Endothelial cell of umbilical vein (primary cell): Measurements from ENCODE around the gene GALNT14. TPM values are rescaled to one million over a fixed set of nuclear protein-coding genes. Genes with fewer than 3 reads are reported as not detected.

Experiments
- BruUV-seq: library from RNA; stranded (reverse); fragments of 400-500 nt; replicated peaks from 2 replicates; lab custom pipeline; 2021; lab: Mats Ljungman, UMichigan
- CTCF ChIA-PET: fragments of 300-600, 350-600 bp; sonication (Branson Sonifier 250); formaldehyde crosslinking; loops from one replicate; lab custom pipeline; 2021; ENCODE audit warnings: antibody characterized with exemption, inconsistent platforms; lab: Charles Lee
- POLR2A ChIA-PET: fragments of 300-600, 350-600 bp; sonication (Branson Sonifier 250); formaldehyde crosslinking; loops from one replicate; lab custom pipeline; 2021; ENCODE audit warnings: antibody characterized with exemption, inconsistent platforms; lab: Charles Lee
- DNase-seq: peaks from one replicate; pipeline ENCODE4 v3.0.0-alpha.2; 2011; ENCODE audit warnings: low read depth, low spot score
- FAIRE-seq: peaks from 2 replicates; lab custom pipeline; 2011; peaks lifted over from hg19 to GRCh38; lab: Jason Lieb, UNC
- H2AFZ ChIP-seq: 2 replicates; pipeline ENCODE4 v1.6.0; 2012; ENCODE audit warnings: low read depth, low read length, control low read depth, inconsistent platforms
- H3K27ac ChIP-seq: 2 replicates; pipeline ENCODE4 v1.5.1; 2011; ENCODE audit warnings: low read depth, mild to moderate bottlenecking, control low read depth, low read length, moderate library complexity; ENCODE audit not compliant: insufficient read depth
- H3K27me3 ChIP-seq, 2 experiments: 2 replicates each; pipeline versions ENCODE4 v1.6.0 to v1.6.1; 2011; ENCODE audit warnings: low read length in 2 of 2, mixed read lengths in 1 of 2; ENCODE audit not compliant: control insufficient read depth in 2 of 2, insufficient read depth in 2 of 2
- H3K36me3 ChIP-seq, 2 experiments: 2 replicates in 1 of 2; 3 replicates in 1 of 2; pipeline ENCODE4 v1.5.1; 2011; ENCODE audit warnings: low read length in 2 of 2, mild to moderate bottlenecking in 1 of 2, moderate library complexity in 1 of 2; ENCODE audit not compliant: control insufficient read depth in 2 of 2, insufficient read depth in 2 of 2; ENCODE audit errors: extremely low read depth in 1 of 2
- H3K4me1 ChIP-seq: 3 replicates; pipeline ENCODE4 v1.5.1; 2011; ENCODE audit warnings: mild to moderate bottlenecking, low read length; ENCODE audit not compliant: control insufficient read depth, insufficient read depth; ENCODE audit errors: extremely low read depth
- H3K4me2 ChIP-seq: 2 replicates; pipeline ENCODE4 v1.6.1; 2011; ENCODE audit warnings: low read length, control low read depth, mixed read lengths; ENCODE audit not compliant: insufficient read depth
- H3K4me3 ChIP-seq, 3 experiments: fragments of 200-600 bp in 1 of 3; sonication (generic), shearing (Covaris generic) in 1 of 3; replicated peaks in 1 of 3; 2 replicates each; pipeline ENCODE4 v1.5.1; 2011 to 2016; ENCODE audit warnings: control low read depth in 3 of 3, low read length in 3 of 3, mild to moderate bottlenecking in 2 of 3, inconsistent platforms in 1 of 3, low read depth in 1 of 3, moderate library complexity in 1 of 3; ENCODE audit not compliant: insufficient read depth in 1 of 3
- H3K79me2 ChIP-seq: 2 replicates; pipeline ENCODE4 v1.6.0; 2012; ENCODE audit warnings: low read length, inconsistent platforms; ENCODE audit not compliant: control insufficient read depth, insufficient read depth
- H3K9ac ChIP-seq: replicated peaks from 2 replicates; pipeline ENCODE3; 2011; ENCODE audit warnings: low read length, control low read depth; ENCODE audit not compliant: insufficient read depth; ENCODE audit errors: extremely low read depth
- H3K9me1 ChIP-seq: replicated peaks from 3 replicates; pipeline ENCODE4 v1.6.0; 2011; ENCODE audit warnings: mild to moderate bottlenecking, low read length; ENCODE audit not compliant: control insufficient read depth, insufficient read depth; ENCODE audit errors: extremely low read depth
- H3K9me3 ChIP-seq: replicated peaks from 2 replicates; pipeline ENCODE4 v1.5.1; 2012; ENCODE audit warnings: low read length, inconsistent platforms; ENCODE audit not compliant: control insufficient read depth, insufficient read depth
- H4K20me1 ChIP-seq: replicated peaks from 2 replicates; pipeline ENCODE3; 2011; ENCODE audit warnings: mild to moderate bottlenecking, low read length; ENCODE audit not compliant: control insufficient read depth, insufficient read depth; ENCODE audit errors: extremely low read depth
- CTCF ChIP-seq, 2 donors: IDR thresholded peaks; 1 replicate in 1 of 2; 2 replicates in 1 of 2; pipeline ENCODE4 v1.5.1; 2011; ENCODE audit warnings: low read length in 2 of 2, mild to moderate bottlenecking in 2 of 2, moderate library complexity in 2 of 2, control low read depth in 1 of 2, inconsistent platforms in 1 of 2, low read depth in 1 of 2; ENCODE audit not compliant: insufficient read depth in 1 of 2; ENCODE audit errors: extremely low read depth in 1 of 2
- EZH2 ChIP-seq: IDR thresholded peaks from 2 replicates; pipeline ENCODE4 v1.6.1; 2012; ENCODE audit warnings: borderline replicate concordance, low read depth, mild to moderate bottlenecking, moderate library complexity, low read length, inconsistent platforms; ENCODE audit not compliant: severe bottlenecking
- FOS ChIP-seq: IDR thresholded peaks from 2 replicates; pipeline ENCODE4 v1.6.1; 2011; ENCODE audit warnings: mild to moderate bottlenecking, low read length, moderate library complexity, borderline replicate concordance; ENCODE audit not compliant: insufficient read depth
- GATA2 ChIP-seq: IDR thresholded peaks from 2 replicates; pipeline ENCODE4 v1.7.0; 2011; ENCODE audit warnings: low read depth, mild to moderate bottlenecking, moderate library complexity, mixed read lengths, low read length; ENCODE audit not compliant: insufficient read length, insufficient read depth
- JUN ChIP-seq: IDR thresholded peaks from 2 replicates; pipeline ENCODE4 v1.6.1; 2011; ENCODE audit warnings: borderline replicate concordance, low read depth; ENCODE audit not compliant: insufficient read length, insufficient read depth
- MAX ChIP-seq: IDR thresholded peaks from 2 replicates; pipeline ENCODE4 v1.6.1; 2011; ENCODE audit not compliant: insufficient read depth, insufficient read length
- MYC ChIP-seq: IDR thresholded peaks from one replicate; pipeline ENCODE4 v1.6.1; 2011; ENCODE audit warnings: mild to moderate bottlenecking, low read depth, low read length
- POLR2A ChIP-seq: IDR thresholded peaks from 2 replicates; pipeline ENCODE4 v1.6.1; 2012; ENCODE audit warnings: low read depth, mild to moderate bottlenecking, control low read depth, low read length
- POLR2AphosphoS5 ChIP-seq: IDR thresholded peaks from 2 replicates; pipeline ENCODE4 v1.6.1; 2012; ENCODE audit warnings: low read depth, mild to moderate bottlenecking, control low read depth, low read length, moderate library complexity; ENCODE audit not compliant: insufficient read depth
- dilution Hi-C: fragments of 300-500 bp; cut with MboI; formaldehyde crosslinking; loops from one replicate; pipeline ENCODE4 v1.15.0; 2019; ENCODE audit warnings: low sequenced_read_pairs; ENCODE audit not compliant: extremely low pct_ligation_motif_present
- intact Hi-C: fragments of 100-400 bp; cut with micrococcal nuclease; formaldehyde crosslinking; loops from one replicate; pipeline ENCODE4 v1.10.0; 2022
- polyA plus RNA-seq, 4 experiments: library from polyadenylated mRNA; depleted of rRNA in 3 of 4; stranded (reverse) in 3 of 4; unstranded in 1 of 4; fragments of >200 nt; gene quantifications; 2 replicates each; pipeline versions ENCODE4 v1.2.1 to v1.2.3, GENCODE V29; 2011 to 2012; ENCODE audit warnings: missing spikeins in 1 of 4
- total RNA-seq: library from RNA; stranded (reverse); gene quantifications from 2 replicates; pipeline ENCODE4 v1.2.3, GENCODE V29; 2021

GALNT14 gene
- total and polyA plus RNA-seq, 2 donors (not counting 3 experiments of a cell fraction or from before 2014, with no cell fraction given): 0.04 to 0.40 TPM

GRCh38 chr2:31097962-31098613, 40.2 kb downstream of the GALNT14 start:
- no peak for FAIRE-seq
- no peaks in the 10 kb centered on the region for H3K9me3 ChIP-seq

More at GRCh38 chr2:31097962-31098613, 40.2 kb downstream of the GALNT14 start:
- CTCF ChIA-PET: no interaction called here
- no TSS peak for BruUV-seq
- no peak for TF ChIP-seq CTCF (IDR thresholded peaks at IDR 0.05; ENCODE audit: extremely low read depth in 1 of 2, insufficient read depth in 1 of 2, low read depth in 1 of 2, low read length in 2 of 2)
- no peak for TF ChIP-seq EZH2
- no peak for TF ChIP-seq JUN
- no peak for TF ChIP-seq POLR2AphosphoS5
- TF ChIP-seq MAX: no peak
- TF ChIP-seq GATA2: no peak
- no peak for TF ChIP-seq FOS
- TF ChIP-seq MYC: no peak
- no peak for TF ChIP-seq POLR2A
- Histone ChIP-seq H3K79me2 (no peaks in the 10 kb centered on the region), H3K36me3 (no peaks in the 10 kb centered on the region), H4K20me1 (no peaks in the 10 kb centered on the region), H3K9ac (no peak overlapping the region), H2AFZ (no peak overlapping the region), H3K27ac (no peak overlapping the region), H3K4me1 (no peaks in the 10 kb centered on the region), H3K4me2 (no peak overlapping the region), H3K4me3 (no peak overlapping the region), H3K27me3 (no peaks in the 10 kb centered on the region), H3K9me1 (no peaks in the 10 kb centered on the region)
- POLR2A ChIA-PET: no interaction called here
- dilution Hi-C loops (no loop called here), intact Hi-C loops (no loop called here)
- no peak for DNase-seq
